Sigmoid colon (tissue), 4 donors: ENCODE results near the gene CNRIP1.

Experiments used
- CTCF ChIP-seq, 4 experiments: fragments of 450-650 bp in 3 of 4; fragments of 200-600 bp in 1 of 4; IDR thresholded peaks; one replicate each; pipeline ENCODE4 v1.5.1; 2016 to 2019; ENCODE audit warnings: antibody characterized with exemption in 4 of 4, mild to moderate bottlenecking in 3 of 4, moderate library complexity in 2 of 4
- POLR2A ChIP-seq, 2 donors: fragments of 450-650 bp; IDR thresholded peaks; one replicate each; pipeline ENCODE4 v1.6.1; 2016; ENCODE audit warnings: antibody characterized with exemption in 2 of 2, mild to moderate bottlenecking in 2 of 2, moderate library complexity in 2 of 2
- POLR2AphosphoS5 ChIP-seq, 4 donors: sonication (generic); formaldehyde crosslinking; IDR thresholded peaks; one replicate each; pipeline ENCODE4 v1.6.1; 2017; ENCODE audit warnings: antibody characterized with exemption in 4 of 4

DNA sequence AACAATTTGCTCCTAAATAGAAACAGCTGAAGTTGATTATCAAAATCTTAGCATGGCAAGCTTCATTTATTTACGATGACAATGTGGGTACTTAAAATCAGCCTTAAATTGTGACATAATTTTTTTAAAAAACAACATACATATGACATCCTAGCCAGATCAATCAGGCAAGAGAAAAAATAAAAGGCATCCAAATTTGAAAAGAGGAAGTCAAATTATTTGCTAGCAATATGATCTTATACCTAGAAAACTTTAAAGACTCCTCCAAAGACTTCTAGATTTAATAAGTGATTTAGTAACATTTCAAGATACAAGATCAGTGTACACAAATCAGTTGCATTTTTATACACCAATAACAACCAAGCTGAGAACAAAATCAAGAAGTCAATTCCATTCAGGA, 53.1 kb downstream of the CNRIP1 start:
- TF ChIP-seq POLR2AphosphoS5 (IDR thresholded peaks at IDR 0.05), result no peak
- TF ChIP-seq CTCF (IDR thresholded peaks at IDR 0.05), result no peak
- no peak for TF ChIP-seq POLR2A (IDR thresholded peaks at IDR 0.05)
